Fibroblast of skin of scalp (primary cell): ENCODE data around the gene HSDL2.
"Not testable (repeated sequence)": the region's sequence is repeated elsewhere in the genome, so short reads cannot be mapped to it uniquely, and the experiment has no call there.

Experiments
- DNase-seq: peaks from one replicate; pipeline ENCODE4 v3.0.0-alpha.2; 2013

HSDL2 gene

GRCh38 chr9:112401175-112401815 lies 21.4 kb downstream of the HSDL2 start:
- no peak for DNase-seq

- DNase-seq: no peak
Observed at GRCh38 chr9:112403614-112404201, 23.8 kb downstream of the HSDL2 start.

DNA sequence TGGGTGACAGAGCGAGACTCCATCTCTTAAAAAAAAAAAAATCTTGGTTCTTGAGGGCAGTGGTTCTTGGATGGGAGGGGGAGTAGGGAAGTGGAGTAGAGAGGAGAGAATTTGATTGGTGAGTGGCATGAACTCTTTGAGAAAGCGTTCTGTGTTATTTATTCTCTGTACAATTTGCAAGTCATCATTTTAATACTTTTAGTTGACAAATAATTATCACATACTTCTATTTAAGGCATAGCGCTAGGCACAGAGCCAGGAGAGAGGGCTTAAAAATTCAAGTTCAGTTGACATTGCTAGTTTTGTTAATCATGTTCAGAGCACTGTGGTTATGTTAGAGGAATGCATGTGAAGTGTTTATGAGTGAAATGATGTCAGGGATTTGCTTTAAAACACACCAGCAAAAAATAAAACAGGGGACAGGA lies 24.6 kb downstream of the HSDL2 start:
- DNase-seq: peak; percentile 71

DNA sequence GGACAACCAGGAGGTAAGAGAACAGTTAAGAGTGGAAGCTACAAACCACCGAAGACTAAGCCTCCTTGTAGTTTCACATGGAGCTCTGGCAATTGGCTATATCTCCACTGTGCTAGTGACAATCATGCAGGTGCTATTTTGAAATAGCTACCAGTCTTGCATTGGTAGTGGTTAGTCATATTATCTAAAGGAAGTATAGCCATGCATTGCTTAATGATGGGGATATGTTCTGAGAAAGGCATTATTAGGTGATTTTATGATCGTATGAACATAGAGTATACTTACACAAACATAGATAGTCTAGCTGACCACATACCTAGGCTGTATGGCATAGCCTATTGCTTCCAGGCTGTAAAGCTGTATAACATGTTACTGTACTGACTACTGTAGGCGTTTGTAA lies 28.4 kb downstream of the HSDL2 start:
- no peak for DNase-seq

GRCh38 chr9:112408819-112409218 lies 28.9 kb downstream of the HSDL2 start:
- DNase-seq: no peak

DNA sequence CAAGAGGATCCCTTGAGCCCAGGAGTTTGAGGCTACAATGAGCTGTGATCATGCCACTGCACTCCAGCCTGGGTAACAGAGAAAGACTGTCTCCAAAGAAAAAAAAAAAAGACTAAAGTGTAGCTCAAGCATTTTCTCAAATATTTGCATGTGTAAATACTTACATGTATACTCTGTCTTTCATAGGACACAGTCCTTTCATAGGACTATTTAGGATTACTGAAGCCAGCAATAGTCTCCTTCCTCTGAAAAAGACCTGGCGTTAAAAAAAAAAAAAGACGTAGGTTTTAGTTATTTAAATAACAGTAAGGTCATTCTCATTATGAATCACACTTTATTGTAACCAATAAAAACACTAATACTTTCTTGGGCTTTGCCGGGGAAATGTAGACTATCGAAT lies 29.9 kb downstream of the HSDL2 start:
- DNase-seq: no peak

- DNase-seq: peak; percentile 6
Observed at GRCh38 chr9:112411626-112412027, 31.7 kb downstream of the HSDL2 start.

DNA sequence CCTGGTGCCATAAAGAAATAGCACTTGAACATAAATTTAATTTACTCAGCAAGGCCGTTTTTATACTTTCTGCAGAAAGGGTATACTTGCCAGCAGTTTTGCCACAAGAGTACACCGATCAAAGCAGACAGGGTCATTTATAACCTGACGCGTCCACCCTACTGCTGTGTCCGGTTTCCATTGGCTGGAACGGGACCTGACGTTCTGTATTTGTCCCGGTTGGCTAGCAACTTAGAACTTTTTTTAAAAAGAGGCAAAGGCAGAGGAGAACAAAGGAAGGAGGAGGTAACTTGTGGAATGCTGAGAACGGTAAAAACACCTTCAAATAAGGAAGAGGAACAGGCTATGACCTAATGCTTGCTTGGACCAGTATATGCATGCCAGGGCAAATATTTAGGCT lies 33.8 kb downstream of the HSDL2 start:
- DNase-seq: not testable (repeated sequence)

GRCh38 chr9:112420208-112420607 lies 40.3 kb downstream of the HSDL2 start:
- DNase-seq: no peak

- DNase-seq: no peak
Observed at GRCh38 chr9:112421771-112422222, 41.9 kb downstream of the HSDL2 start.

DNA sequence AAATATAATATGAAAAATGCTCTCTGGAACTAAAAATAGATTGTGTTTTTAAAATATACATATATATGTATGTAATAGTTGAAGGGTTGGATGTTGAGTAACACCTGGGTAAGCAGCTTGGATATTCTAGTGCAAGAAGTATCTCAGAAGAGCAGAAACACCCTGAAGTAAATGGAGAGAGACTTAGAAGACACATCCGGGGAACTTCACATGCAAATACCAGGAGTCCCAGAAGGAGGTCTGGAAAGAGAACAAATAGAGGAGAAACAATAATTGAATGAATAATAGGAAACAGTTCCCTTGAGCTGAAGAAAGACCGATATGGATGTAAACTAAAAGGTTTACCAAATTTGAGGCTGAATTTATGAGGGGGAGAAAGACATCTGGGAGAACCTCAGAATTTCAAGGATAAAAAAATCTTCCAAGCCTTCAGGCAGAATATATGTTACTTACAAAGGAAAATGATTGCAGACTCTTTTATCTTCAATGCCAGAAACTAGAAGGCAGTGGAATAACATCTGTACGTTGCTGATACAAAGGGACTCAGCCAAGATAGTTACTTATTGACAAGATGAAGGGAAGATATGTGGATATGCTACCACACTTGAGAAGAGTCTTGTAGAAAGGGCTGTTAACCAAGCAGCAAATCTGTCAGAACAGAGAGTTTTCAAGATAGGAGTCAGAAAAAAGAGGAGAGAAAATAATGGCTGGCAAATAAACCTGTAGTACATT lies 42.7 kb downstream of the HSDL2 start:
- no peak for DNase-seq

- DNase-seq: no peak
Observed at GRCh38 chr9:112430006-112430522, 50.2 kb downstream of the HSDL2 start.

DNA sequence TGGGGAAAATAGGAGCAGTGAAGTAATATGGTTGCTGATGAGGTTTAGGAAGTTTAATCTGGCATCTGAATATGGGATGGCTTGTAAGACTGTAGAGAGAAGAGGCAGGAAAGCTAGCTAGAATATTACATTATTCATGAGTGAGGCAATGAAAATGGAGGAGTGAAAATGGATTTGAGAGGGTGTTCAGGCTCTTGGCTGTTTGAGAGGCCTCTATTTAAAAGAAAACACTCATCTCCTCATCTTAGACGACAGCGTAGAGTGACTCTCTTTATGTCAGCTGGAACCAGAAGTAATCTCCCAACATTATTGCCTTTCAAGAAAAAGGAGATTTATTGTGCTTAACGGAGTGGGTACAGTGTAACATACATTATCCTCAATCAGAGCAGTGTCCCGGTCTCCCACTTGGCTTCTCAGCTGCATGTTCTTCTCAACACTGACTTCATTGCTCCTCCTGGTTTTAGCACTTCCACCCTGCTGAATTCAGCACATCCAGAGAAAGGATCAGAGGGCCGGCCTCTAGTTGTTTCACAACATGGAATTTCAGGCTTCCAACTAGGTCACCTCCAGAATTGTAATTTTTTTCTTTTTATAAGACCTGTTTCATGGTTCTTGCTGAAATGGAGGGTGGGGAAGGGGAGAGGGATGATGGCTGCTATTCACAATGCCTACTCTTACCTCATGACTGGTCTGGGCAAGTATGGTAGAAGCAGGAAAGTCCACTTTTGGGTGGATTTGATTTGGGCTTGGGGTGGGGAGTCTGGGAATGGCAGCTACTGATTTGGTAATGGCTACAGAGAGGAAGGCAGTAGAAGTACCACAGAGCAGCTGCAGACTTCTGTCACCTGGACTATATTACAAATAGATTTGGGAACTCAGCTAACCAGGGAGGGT lies 53.8 kb downstream of the HSDL2 start:
- no peak for DNase-seq

- DNase-seq: no peak
Observed at GRCh38 chr9:112434487-112434886, 54.6 kb downstream of the HSDL2 start.

- no peak for DNase-seq
Observed at GRCh38 chr9:112437406-112437805, 57.5 kb downstream of the HSDL2 start.

DNA sequence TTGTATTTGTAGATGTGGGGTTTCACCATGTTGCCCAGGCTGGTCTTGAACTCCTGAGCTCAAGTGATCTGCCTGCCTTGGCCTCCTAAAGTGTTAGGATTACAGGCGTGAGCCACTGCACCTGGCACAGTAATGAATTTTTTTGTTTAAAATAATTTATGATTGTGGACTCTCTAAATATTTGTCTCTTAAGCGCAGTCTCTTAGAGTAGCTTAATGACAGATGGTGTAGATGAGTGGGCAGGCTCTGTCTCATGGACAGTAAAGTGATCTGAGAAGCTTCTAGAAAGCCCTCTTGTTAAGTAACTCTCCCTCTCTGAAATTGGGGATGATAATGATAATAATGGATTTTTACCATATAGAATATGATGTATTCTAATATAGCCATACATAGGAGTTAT lies 59.3 kb downstream of the HSDL2 start:
- DNase-seq: no peak

DNA sequence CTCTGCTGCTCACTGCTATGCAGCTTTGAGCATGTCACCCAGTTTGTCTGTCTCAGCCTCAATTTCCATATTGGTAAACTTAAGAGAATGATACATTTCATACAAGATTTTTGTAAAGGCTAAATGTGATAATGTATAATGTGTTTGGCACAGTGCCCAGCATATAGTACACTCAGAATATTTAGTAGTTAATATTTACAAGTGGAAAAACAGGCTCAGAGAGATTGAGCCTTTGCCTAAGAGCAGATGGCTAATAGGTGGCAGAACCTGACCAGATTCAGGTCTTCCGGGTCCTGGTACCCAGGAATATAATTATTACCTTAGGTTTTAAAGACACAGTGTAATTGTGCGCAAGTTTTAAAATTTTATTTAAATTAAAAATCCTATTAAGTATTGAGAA lies 59.9 kb downstream of the HSDL2 start:
- DNase-seq: no peak

GRCh38 chr9:112443200-112443599 lies 63.3 kb downstream of the HSDL2 start:
- DNase-seq: peak; percentile 34

- no peak for DNase-seq
Observed at GRCh38 chr9:112443636-112444035, 63.7 kb downstream of the HSDL2 start.

DNA sequence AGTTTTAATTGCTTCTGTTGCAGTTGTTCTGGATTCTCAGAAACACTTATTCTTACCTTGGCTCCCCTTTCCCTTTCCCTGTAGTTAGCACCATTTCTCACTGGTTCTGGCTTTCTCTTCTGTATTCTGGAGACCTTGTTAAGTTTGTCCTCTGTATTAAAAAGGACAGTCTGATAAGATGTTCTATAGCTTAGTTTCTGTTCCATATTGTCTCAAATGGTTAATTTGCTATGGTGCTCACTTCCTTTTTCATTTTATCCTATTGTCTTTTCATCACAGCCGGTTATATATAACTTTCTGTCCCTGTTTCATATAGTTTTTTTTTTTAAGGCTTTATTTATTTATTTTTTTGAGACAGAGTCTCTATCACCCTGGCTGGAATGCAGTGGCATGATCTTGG lies 65.3 kb downstream of the HSDL2 start:
- DNase-seq: no peak

DNA sequence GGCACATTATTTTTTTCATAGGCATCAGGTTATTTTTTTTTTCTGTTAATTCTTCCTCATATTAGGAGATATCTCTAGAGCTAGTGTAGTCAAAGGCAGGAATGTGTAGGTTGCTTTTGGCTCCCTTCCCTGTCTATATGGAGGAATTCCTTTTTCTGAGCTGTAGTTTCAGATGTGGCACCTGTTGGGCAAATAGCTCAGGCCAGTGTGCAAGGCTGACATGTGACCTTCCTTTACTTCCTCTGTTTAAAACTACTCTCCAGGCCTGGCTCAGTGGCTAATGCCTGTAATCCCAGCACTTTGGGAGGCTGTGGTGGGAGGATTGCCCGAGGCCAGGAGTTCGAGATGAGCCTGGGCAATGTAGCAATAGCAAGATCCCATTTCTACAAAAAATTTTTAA lies 66.2 kb downstream of the HSDL2 start:
- DNase-seq: no peak

- no peak for DNase-seq
Observed at GRCh38 chr9:112446526-112446925, 66.6 kb downstream of the HSDL2 start.
